ENCODE measurements around the gene TGFA. TPM values are rescaled to one million over a fixed set of nuclear protein-coding genes. Genes with fewer than 3 reads are reported as not detected.
"Not testable (repeated sequence)": the region's sequence is repeated elsewhere in the genome, so short reads cannot be mapped to it uniquely, and the experiment has no call there.

TGFA gene
- total RNA-seq, 1 donor from 2014 or later, result 91.7 TPM

GRCh38 chr2:70498054-70498453, 55.6 kb downstream of the TGFA start:
- peak; percentile 33 for DNase-seq (ENCODE audit: low read depth)

DNA sequence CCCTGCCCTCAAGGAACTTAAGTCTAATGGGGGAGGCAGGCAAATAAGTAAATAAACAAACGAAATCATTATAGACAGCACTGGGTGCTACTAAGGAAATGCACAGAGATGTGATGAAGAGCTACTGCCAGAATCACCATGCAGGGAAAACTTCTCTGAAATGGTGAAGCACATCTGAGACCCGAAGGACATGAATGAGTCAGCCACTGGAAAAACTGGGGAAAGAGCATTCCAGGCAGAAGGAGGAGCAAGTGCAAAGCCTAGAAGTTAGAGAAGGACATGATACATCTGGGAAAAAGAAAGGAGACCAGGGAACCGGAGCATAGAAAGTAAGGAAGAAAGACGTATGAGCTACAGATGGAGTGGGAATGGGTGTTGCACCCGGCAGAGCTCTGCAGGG, 56.8 kb downstream of the TGFA start:
- peak; percentile 57 for DNase-seq (ENCODE audit: low read depth)

DNA sequence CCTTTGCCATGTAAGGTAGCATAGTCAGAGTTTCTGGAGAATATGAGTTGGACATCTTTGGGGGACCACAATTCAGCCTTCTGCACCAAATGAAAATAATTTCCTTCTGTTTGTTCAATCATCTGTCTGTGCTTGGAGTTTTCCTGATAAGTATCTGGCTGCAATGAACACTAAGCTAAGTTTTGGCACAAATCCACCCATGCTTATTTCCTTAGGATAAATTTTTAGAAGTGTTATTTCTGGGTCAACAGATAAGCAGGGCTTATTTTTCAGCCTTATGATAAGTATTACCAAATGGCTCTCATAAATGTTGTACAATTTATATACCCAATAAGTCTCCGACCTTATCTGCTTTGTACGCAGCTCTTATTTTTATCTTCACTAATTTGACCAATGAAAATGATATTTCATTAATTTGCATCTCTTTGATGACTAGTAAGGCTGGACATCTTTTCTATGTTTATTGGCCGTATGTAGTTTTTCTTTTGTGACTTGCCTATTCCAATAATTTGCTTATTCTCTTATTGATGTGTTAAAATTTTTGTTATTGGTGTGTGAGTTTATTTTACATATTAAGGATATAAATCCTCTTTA, 59.2 kb downstream of the TGFA start:
- DNase-seq (ENCODE audit: low read depth), result no peak

- DNase-seq (ENCODE audit: low read depth), result no peak
Measured at GRCh38 chr2:70490381-70490780, 63.2 kb downstream of the TGFA start.

DNA sequence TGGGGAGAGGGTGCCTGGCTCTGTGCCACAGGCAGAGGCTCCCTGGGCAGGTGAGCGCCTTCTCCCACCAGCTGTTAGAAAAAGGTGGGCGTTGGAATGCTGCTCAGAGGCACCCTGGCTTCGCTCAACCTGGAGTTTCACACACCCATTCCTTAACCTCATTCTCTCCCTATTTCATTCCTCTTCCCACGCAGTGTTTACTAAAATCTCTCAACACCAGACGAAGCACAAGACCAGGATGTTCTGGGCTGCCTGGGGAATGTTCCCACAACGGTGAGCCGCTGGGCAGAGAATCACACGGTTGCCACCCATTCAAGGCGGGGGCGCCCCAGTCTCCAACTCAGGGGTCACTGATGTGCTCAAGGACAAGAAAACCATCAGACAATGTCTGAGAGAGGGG, 64.5 kb downstream of the TGFA start:
- no peak for DNase-seq (ENCODE audit: low read depth)

DNA sequence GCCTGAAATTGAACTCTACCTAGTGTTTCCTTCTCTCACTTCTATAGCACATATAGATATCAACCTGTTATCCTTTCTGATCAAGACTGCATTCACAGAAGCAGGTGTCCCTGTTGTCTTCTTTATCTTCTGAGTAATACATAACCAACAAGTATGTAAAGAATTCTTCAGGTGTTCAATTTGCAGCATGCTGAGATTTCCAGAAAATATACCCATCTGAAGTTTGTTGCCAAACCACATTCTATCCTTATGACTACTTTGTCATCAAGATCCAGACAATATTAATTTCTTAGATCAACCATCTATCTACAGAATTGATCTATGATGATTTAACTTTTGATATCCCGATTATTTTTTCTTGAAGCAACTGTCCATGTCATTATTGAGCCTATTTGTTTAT, 69.5 kb downstream of the TGFA start:
- no peak for DNase-seq (ENCODE audit: low read depth)

DNA sequence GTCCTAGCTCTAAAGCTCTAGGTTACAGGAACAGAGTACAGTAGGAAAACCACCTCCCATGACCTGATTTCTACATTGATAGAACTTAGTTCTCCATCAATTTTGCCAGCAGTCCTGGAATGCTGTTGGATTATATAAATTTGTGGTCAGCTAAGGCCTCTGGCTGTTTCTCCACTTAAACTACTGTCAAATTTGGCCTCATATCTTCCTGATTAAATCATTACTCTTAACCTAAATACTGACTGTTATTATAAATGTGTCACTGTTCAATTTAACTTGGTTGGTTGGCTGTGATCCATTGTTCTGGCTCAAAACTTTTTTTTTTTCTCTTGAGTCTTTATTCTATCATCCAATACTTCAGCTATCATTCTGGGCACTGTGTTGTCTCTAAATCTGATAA, 71.2 kb downstream of the TGFA start:
- DNase-seq (ENCODE audit: low read depth), result no peak

DNA sequence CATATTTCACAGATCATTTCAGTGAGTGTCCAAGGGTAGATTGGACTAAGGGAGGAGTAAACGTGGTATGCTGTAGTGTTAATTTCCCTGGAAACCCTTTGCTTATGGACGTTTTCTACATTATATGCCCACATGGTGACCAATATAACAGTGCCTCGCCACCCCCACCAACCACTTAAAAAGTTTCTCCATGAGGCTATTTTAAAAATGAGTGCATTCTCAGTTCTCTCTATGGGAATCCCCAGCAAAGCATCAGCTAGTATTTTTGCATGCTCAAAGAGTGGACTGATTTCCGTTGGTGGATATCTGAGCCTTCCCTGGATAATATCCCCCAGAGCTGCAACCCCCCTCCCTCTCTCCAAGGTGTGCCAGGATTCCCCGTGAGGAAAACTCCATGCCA, 73.2 kb downstream of the TGFA start:
- no peak for DNase-seq (ENCODE audit: low read depth)

DNA sequence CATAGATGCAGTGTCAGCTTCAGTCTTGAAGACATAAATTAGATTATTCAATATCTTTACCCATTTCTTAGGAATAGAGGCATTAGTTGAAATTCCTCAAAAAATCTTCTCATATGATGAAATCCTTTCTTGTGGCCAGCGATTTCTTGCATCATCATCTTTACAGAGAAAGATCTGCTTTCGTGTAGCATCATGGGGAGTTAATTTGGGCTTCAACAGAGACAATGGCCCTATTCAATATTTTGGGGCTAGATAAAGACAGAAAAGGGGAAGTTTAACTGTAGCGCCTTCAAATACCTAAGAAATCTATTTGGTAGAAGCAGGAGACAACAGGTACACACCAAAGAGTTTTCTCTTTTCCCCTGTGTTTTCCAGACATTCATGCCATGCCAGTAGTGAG, 73.8 kb downstream of the TGFA start:
- no peak for DNase-seq (ENCODE audit: low read depth)

DNA sequence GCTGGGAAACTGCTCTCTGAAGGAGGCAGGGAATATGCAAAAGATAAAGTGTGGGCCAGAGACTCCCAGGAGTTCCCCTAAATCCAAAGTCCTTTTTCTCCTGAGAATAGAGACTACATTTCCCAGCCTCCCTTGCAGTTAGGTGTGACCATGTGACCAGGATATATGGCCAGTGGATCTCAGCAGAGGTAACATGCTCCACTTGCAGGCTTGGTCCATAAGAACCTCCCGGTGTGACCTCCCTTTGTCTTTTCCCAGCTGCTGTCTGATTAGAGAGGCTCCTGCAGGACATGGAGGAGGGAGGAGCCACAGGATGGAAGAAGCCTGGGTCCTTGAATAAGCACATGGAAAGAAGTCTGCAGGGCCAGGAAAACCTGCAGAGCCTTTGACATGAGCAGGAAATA, 76.2 kb downstream of the TGFA start:
- DNase-seq (ENCODE audit: low read depth), result no peak

DNA sequence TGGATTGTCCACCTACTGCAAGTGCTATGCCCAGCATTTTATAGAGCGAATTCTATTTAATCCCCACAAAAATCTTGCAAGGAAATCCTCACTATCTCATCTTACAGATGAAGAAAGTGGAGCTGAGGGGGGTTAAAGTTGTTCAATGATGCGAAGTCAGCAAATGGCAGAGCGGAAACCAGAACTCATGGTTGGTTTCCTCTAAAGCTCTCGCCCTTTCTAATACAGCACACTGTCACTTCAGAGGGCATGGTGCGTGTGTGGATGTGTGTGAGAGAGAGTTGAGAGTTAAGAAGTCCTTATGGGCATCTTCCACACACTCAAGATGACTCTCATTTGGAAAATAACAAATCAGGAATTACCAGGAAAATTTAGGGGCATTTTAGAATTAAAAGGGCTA, 78.4 kb downstream of the TGFA start:
- DNase-seq (ENCODE audit: low read depth), result no peak

GRCh38 chr2:70474256-70474848, 79.3 kb downstream of the TGFA start:
- no peak for DNase-seq (ENCODE audit: low read depth)

GRCh38 chr2:70473101-70473722, 80.4 kb downstream of the TGFA start:
- DNase-seq (ENCODE audit: low read depth), result no peak

DNA sequence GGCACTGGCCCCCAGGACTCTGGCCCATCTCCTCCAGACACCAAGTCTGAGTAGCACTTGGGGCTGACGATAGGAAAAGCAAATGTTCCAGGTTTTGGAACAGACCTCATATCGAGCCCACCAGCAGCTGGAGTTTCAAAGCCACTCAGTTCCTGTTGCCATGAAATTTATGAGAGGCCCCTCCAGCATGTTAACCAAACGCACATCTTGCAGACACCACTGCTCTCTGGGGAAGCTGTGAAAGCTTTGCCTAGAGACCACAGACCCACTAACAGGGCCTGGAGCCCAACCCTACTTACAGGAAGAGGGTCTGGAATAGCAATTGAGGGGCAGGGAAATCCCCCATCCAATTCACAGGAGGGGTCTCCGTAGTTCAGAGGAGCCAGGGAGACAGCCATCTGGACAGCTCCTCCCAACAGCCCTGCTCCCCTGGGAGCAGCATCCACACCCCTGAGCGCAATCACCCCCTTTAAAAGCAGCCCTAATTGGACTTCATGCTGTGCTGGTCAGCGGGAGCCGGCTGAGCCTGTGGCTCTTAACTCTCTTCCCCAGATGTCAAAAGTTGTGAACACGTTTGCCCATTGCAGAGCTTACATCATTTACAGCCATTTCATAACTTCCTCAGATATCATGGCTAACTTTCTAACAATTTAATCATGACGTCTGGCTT, 81.3 kb downstream of the TGFA start:
- no peak for DNase-seq (ENCODE audit: low read depth)

DNA sequence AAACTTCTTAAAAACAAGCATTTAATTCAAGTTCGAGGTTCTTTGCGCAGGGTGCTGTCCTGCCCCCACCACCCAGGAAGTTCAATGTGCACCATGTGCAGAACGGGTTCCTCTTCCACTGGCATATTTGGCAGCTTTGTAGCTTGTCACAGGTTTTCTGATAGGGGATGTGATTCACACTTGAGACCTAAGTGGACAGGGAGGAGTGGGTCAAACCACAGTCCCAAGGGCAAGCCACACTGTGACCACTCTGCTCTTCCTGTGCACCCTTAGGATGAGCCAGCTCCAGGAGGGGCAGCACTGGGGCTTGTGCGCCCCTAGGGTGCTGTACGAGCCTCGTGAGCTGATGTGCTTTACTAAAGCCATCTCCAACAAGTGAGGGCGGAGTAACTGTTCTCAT, 82.5 kb downstream of the TGFA start:
- no peak for DNase-seq (ENCODE audit: low read depth)

DNA sequence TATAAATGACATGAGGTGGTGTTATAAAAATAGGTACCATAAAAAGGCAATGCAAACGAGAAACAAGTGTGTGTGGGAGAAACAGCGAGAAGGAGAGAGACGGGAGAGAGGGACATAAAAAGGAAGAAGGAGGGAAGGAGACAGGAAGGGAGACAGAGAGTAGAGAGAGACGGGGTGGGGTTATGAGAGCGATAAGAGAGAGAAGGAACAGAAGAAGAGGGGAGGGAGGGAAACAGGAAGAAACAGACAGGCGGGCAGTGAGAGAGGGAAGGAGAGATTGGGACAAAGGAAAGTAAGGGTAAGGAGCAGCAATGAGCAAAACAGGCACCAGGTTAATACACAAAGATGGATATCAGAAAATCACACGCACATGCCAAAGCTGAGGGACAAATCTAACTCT, 83.7 kb downstream of the TGFA start:
- no peak for DNase-seq (ENCODE audit: low read depth)

DNA sequence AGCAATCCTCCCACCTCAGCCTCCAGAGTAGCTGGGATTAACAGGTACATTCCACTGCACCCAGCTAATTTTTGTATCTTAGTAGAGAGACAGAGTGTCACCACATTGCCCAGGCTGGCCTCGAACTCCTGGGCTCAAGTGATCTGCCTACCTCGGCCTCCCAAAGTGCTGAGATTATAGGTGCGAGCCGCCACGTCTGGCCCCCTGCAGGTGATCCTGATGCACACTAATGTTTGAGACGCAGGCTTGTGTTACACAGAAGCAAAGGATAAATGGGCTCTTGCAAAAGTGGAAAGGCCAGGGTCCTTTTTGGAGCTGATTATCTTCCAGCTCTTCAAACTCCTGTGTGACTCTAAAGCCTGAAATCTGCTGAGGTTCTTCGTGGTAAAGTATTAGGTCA, 84.2 kb downstream of the TGFA start:
- no peak for DNase-seq (ENCODE audit: low read depth)

DNA sequence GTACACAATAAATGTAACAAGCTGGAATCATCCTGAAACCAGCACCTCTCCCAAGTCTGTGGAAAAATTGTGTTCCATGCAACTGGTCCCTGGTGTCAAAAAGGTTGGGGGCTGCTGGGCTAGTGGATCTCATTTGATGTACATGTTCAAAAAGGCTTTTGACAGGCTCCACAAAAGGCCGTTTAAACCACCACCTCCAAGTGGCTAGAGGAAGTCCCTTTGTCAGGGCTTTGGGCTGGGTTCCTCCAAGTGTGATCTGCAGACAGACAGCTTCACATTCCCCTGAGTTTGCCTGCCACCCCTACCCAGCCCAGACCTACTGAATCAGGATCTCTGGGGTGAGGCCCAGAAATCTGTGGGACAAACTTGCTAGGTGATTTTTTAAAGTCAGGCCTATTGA, 84.7 kb downstream of the TGFA start:
- no peak for DNase-seq (ENCODE audit: low read depth)

GRCh38 chr2:70467831-70468779, 85.5 kb downstream of the TGFA start:
- DNase-seq (ENCODE audit: low read depth), result no peak

DNA sequence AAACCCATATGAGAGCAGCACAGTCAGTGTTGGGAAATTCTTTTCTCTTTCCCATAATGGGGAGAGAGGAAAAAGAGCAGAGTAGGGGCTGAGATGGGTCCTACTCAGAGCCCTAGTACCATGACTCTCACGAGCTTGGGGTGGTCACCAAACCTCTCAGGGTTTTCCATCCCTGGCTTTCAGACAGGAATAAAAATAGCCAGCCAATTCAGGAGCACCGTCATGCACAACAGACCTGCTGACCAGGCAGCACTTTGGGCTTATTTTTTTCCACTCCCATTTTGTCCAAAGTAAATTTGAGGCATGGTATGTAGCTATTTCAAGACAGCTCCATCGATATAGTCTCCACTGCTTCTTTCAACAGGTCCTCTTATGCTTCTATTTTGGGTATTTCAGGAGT, 86.4 kb downstream of the TGFA start:
- DNase-seq (ENCODE audit: low read depth), result no peak

GRCh38 chr2:70466647-70467046, 87.0 kb downstream of the TGFA start:
- DNase-seq (ENCODE audit: low read depth), result not testable (repeated sequence)

GRCh38 chr2:70463997-70464396, 89.6 kb downstream of the TGFA start:
- peak; percentile 33 for DNase-seq (ENCODE audit: low read depth)
